ENCODE measurements around the gene BABAM1. TPM values are rescaled to one million over a fixed set of nuclear protein-coding genes. Genes with fewer than 3 reads are reported as not detected.
A peak's percentile ranks its signal among the peaks of the same experiment; 100 is the strongest.

BABAM1 gene
- total RNA-seq, 1 experiment from 2014 or later, result 79.5 TPM

GRCh38 chr19:17249887-17250548 is 17.2 kb upstream of the BABAM1 start:
- Histone ChIP-seq H3K9me3 (ENCODE audit: control insufficient read depth, insufficient read depth, low read depth, low read length) (no peaks in the 10 kb centered on the region), H3K27me3 (ENCODE audit: control insufficient read depth, insufficient read depth, low read length) (no peaks in the 10 kb centered on the region), H3K4me3 (ENCODE audit: low read depth in 2 of 2, low read length in 2 of 2) (no peak overlapping the region), H3K36me3 (ENCODE audit: control insufficient read depth, insufficient read depth, low read length) (no peaks in the 10 kb centered on the region), H3K27ac (ENCODE audit: low read length) (peak overlapping the region; percentile 34; the same call in 1 of the 2 replicates), H3K4me1 (ENCODE audit: control insufficient read depth, insufficient read depth, low read length) (peaks cover 32% of the 10 kb centered on the region)
- POLR2A ChIA-PET, result interaction anchor here (0.6 kb wide), 2 partner anchors 27 to 178 kb away, joined by 4 read pairs; no protein-coding TSS in a partner anchor
- BruUV-seq (replicated peaks), result no TSS peak
- in situ Hi-C loops (cut with HindIII; ENCODE audit: low pct_unique_long_range_greater_than_20kb, low sequenced_read_pairs), result no loop called here
- CTCF ChIA-PET, result no interaction called here
- TF ChIP-seq POLR2AphosphoS5 (IDR thresholded peaks at IDR 0.05; ENCODE audit: low read depth, low read length) (no peak), REST (IDR thresholded peaks at IDR 0.05; ENCODE audit: insufficient read depth in 1 of 2, low read depth in 2 of 2, low read length in 1 of 2) (no peak), TCF7L2 (IDR thresholded peaks at IDR 0.05; ENCODE audit: low read depth, low read length) (no peak), CTCF (IDR thresholded peaks at IDR 0.05) (no peak), SIN3A (IDR thresholded peaks at IDR 0.05; ENCODE audit: borderline replicate concordance, insufficient read depth, low read depth, low read length) (no peak)
- no peak for ATAC-seq
- intact Hi-C loops (cut with micrococcal nuclease; ENCODE audit: unreplicated experiment), result no loop called here
- DNase-seq (ENCODE audit: low read depth, low spot score), result no peak

GRCh38 chr19:17254636-17255035 is 12.6 kb upstream of the BABAM1 start:
- ATAC-seq (no peak), DNase-seq (ENCODE audit: low read depth, low spot score) (no peak)
- no peaks in the 10 kb centered on the region for H3K36me3 ChIP-seq (ENCODE audit: control insufficient read depth, insufficient read depth, low read length)
- CTCF ChIA-PET, result no interaction called here
- H3K4me3 ChIP-seq (ENCODE audit: low read depth in 2 of 2, low read length in 2 of 2), result no peak overlapping the region
- TF ChIP-seq REST (IDR thresholded peaks at IDR 0.05; ENCODE audit: insufficient read depth in 1 of 2, low read depth in 2 of 2, low read length in 1 of 2) (no peak), TCF7L2 (IDR thresholded peaks at IDR 0.05; ENCODE audit: low read depth, low read length) (no peak), SIN3A (IDR thresholded peaks at IDR 0.05; ENCODE audit: borderline replicate concordance, insufficient read depth, low read depth, low read length) (no peak), CTCF (IDR thresholded peaks at IDR 0.05) (no peak), POLR2AphosphoS5 (IDR thresholded peaks at IDR 0.05; ENCODE audit: low read depth, low read length) (no peak)
- intact Hi-C loops (cut with micrococcal nuclease; ENCODE audit: unreplicated experiment) (no loop called here), in situ Hi-C loops (cut with HindIII; ENCODE audit: low pct_unique_long_range_greater_than_20kb, low sequenced_read_pairs) (no loop called here)
- no peaks in the 10 kb centered on the region for H3K27me3 ChIP-seq (ENCODE audit: control insufficient read depth, insufficient read depth, low read length)
- BruUV-seq (replicated peaks), result no TSS peak
- no peaks in the 10 kb centered on the region for H3K9me3 ChIP-seq (ENCODE audit: control insufficient read depth, insufficient read depth, low read depth, low read length)
- H3K4me1 ChIP-seq (ENCODE audit: control insufficient read depth, insufficient read depth, low read length), result peaks cover 1% of the 10 kb centered on the region; the same call in 1 of the 2 replicates
- no peak overlapping the region for H3K27ac ChIP-seq (ENCODE audit: low read length)
- POLR2A ChIA-PET, result no interaction called here
